Testis (tissue), 2 donors: ENCODE data around the gene EIF4B.

ENCODE experiments used
- POLR2A ChIP-seq: fragments of 450-650 bp; IDR thresholded peaks from one replicate; pipeline ENCODE4 v1.6.1; 2017; ENCODE audit warnings: antibody characterized with exemption, mild to moderate bottlenecking, moderate library complexity
- TF ChIP-seq, protein P1 (sequence below), 3 experiments: fragments of 450-650 bp in 2 of 3; fragments of 200-600 bp in 1 of 3; sonication (generic) in 1 of 3; IDR thresholded peaks; one replicate each; pipeline ENCODE4 v1.5.1; 2016 to 2019; ENCODE audit warnings: antibody characterized with exemption in 3 of 3, mild to moderate bottlenecking in 2 of 3, moderate library complexity in 1 of 3

DNA sequence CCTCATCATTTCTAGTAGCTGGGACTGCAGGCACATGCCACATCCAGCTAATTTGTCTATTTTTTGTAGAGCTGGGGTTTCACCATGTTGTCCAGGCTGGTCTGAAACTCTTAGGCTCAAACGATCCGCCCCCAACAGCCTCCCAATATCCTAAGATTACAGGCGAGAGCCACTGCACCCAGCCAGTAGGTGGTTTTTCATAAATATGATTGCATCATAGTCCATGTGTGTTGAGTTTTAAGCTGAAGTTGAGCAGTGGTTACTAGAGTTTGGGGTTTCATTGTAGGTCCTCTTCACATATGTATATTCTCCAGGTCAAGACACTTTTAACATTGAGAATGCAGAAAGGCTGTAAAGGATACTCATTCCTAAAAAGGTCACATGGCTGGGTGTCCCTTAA is 30.5 kb downstream of the EIF4B start:
- TF ChIP-seq, protein P1, sequence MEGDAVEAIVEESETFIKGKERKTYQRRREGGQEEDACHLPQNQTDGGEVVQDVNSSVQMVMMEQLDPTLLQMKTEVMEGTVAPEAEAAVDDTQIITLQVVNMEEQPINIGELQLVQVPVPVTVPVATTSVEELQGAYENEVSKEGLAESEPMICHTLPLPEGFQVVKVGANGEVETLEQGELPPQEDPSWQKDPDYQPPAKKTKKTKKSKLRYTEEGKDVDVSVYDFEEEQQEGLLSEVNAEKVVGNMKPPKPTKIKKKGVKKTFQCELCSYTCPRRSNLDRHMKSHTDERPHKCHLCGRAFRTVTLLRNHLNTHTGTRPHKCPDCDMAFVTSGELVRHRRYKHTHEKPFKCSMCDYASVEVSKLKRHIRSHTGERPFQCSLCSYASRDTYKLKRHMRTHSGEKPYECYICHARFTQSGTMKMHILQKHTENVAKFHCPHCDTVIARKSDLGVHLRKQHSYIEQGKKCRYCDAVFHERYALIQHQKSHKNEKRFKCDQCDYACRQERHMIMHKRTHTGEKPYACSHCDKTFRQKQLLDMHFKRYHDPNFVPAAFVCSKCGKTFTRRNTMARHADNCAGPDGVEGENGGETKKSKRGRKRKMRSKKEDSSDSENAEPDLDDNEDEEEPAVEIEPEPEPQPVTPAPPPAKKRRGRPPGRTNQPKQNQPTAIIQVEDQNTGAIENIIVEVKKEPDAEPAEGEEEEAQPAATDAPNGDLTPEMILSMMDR (IDR thresholded peaks at IDR 0.05) = no peak
- TF ChIP-seq POLR2A = no peak
